K562 (cell line): ENCODE measurements around the gene TMPRSS9. TPM values are rescaled to one million over a fixed set of nuclear protein-coding genes. Genes with fewer than 3 reads are reported as not detected.

ENCODE experiments used
- ATAC-seq: fragments of 200-7000 bp; cut with Tn5 transposase; 3 replicates; pipeline ENCODE4 v1.9.1; 2020; ENCODE audit warnings: moderate library complexity
- BruUV-seq: library from RNA; stranded (reverse); fragments of 400-500 nt; replicated peaks from 2 replicates; lab custom pipeline; 2021; lab: Mats Ljungman, UMichigan
- CTCF ChIA-PET: fragments of 300-600 bp; formaldehyde crosslinking; extraction: SDS; loops from one replicate; lab custom pipeline; 2021; ENCODE audit warnings: low intra/inter-chr PET ratio; lab: Yijun Ruan, JAX
- POLR2A ChIA-PET: fragments of 300-600, 350-650 bp; sonication (Branson Sonifier 250); formaldehyde crosslinking; extraction: SDS; loops from one replicate; lab custom pipeline; 2021; ENCODE audit warnings: antibody characterized with exemption, inconsistent platforms; lab: Yijun Ruan, JAX
- DNase-seq, 4 experiments: peaks; one replicate each; pipeline versions ENCODE4 v3.0.0 to v3.0.0-alpha.2; 2011 to 2018; ENCODE audit warnings: low spot score in 3 of 4, mixed read lengths in 3 of 4; ENCODE audit errors: extremely low read depth in 1 of 4
- FAIRE-seq: peaks from 2 replicates; lab custom pipeline; 2011; peaks lifted over from hg19 to GRCh38; lab: Jason Lieb, UNC
- H2AFZ ChIP-seq: 2 replicates; pipeline ENCODE4 v1.6.0; 2011; ENCODE audit warnings: low read depth, low read length, control low read depth, inconsistent platforms
- H3K27ac ChIP-seq: fragments of 200-600 bp; 3 replicates; pipeline ENCODE4 v1.8.0; 2011; ENCODE audit warnings: low read depth, mild to moderate bottlenecking, control low read depth, inconsistent platforms, low read length, moderate library complexity, mixed read lengths; ENCODE audit errors: extremely low read depth
- H3K27me3 ChIP-seq, 2 experiments: fragments of 300-600 bp in 1 of 2; 2 replicates in 1 of 2; 3 replicates in 1 of 2; pipeline versions ENCODE4 v1.6.0 to v1.8.0; 2011; ENCODE audit warnings: inconsistent platforms in 2 of 2, low read length in 2 of 2, mild to moderate bottlenecking in 1 of 2, mixed read lengths in 1 of 2, moderate library complexity in 1 of 2; ENCODE audit not compliant: control insufficient read depth in 2 of 2, insufficient read depth in 2 of 2
- H3K36me3 ChIP-seq: fragments of 300-600 bp; 3 replicates; pipeline ENCODE4 v1.8.0; 2011; ENCODE audit warnings: mild to moderate bottlenecking, low read length, inconsistent platforms; ENCODE audit not compliant: control insufficient read depth, insufficient read depth
- H3K4me1 ChIP-seq, 2 experiments: fragments of 200-600 bp in 1 of 2; replicated peaks in 1 of 2; 2 replicates in 1 of 2; 3 replicates in 1 of 2; pipeline versions ENCODE4 v1.5.1 to v1.8.0; 2011; ENCODE audit warnings: inconsistent platforms in 2 of 2, low read length in 2 of 2, mild to moderate bottlenecking in 1 of 2, mixed read lengths in 1 of 2, moderate library complexity in 1 of 2; ENCODE audit not compliant: control insufficient read depth in 2 of 2, insufficient read depth in 2 of 2
- H3K4me2 ChIP-seq: 2 replicates; pipeline ENCODE4 v1.6.1; 2011; ENCODE audit warnings: low read length, control low read depth, inconsistent platforms, mixed read lengths; ENCODE audit not compliant: insufficient read depth
- H3K4me3 ChIP-seq: fragments of 200-600 bp; sonication (generic), shearing (Covaris generic); 2 replicates; pipeline ENCODE4 v1.5.1; 2016; ENCODE audit warnings: control low read depth, inconsistent platforms
- H3K79me2 ChIP-seq: fragments of 200-600 bp; 3 replicates; pipeline ENCODE4 v1.8.0; 2011; ENCODE audit warnings: low read length, inconsistent platforms; ENCODE audit not compliant: control insufficient read depth, insufficient read depth
- H3K9ac ChIP-seq, 2 experiments: 2 replicates each; pipeline versions ENCODE4 v1.6.0 to v1.6.1; 2011; ENCODE audit warnings: low read depth in 2 of 2, low read length in 2 of 2, control low read depth in 1 of 2, inconsistent platforms in 1 of 2, mild to moderate bottlenecking in 1 of 2, mixed read lengths in 1 of 2; ENCODE audit not compliant: insufficient read depth in 1 of 2
- H3K9me1 ChIP-seq: one replicate; pipeline ENCODE4 v1.6.0; 2011; ENCODE audit warnings: inconsistent platforms, mild to moderate bottlenecking, low read length, moderate library complexity; ENCODE audit not compliant: control insufficient read depth, insufficient read depth
- H3K9me3 ChIP-seq: replicated peaks from 2 replicates; pipeline ENCODE4 v1.5.1; 2011; ENCODE audit warnings: low read depth, low read length, inconsistent platforms; ENCODE audit not compliant: control insufficient read depth, insufficient read depth
- H4K20me1 ChIP-seq: replicated peaks from 2 replicates; pipeline ENCODE4 v1.6.1; 2011; ENCODE audit warnings: low read length, inconsistent platforms, mixed read lengths; ENCODE audit not compliant: control insufficient read depth, insufficient read depth
- IFI16 ChIP-seq: fragments of 250-450 bp; sonication (Bioruptor Pico); IDR thresholded peaks from 2 replicates; pipeline ENCODE4 v2.1.2; 2022; ENCODE audit warnings: mild to moderate bottlenecking, inconsistent platforms
- whole genome bisulfite sequencing: fragments of 100-300 bp; shearing (Covaris generic); methylation state at CpG from one replicate; pipeline ENCODE4 v1.1.6; 2016; ENCODE audit warnings: low coverage, mixed read lengths; ENCODE audit not compliant: insufficient coverage; ENCODE audit errors: missing lambda C conversion rate; 5-methylcytosine and 5-hydroxymethylcytosine counted together
- in situ Hi-C: fragments of 300-500 bp; cut with MboI; formaldehyde crosslinking; loops from 4 replicates; pipeline ENCODE4 v1.15.0; 2018; ENCODE audit warnings: inconsistent platforms, mixed read lengths
- intact Hi-C: fragments of 100-400 bp; cut with micrococcal nuclease; formaldehyde crosslinking; loops from 2 replicates; pipeline ENCODE4 v1.14.2; 2022
- polyA plus RNA-seq, 8 experiments: library from polyadenylated mRNA; depleted of rRNA in 4 of 8; stranded (reverse) in 5 of 8; unstranded in 3 of 8; fragments of >200 nt; fragmentation: Nextera tagmentation in 2 of 8; fragmentation: Illumina TruSeq in 1 of 8; extraction: Ambion mirVana in 2 of 8; extraction: Trizol in 1 of 8; gene quantifications; 2 replicates each; pipeline versions ENCODE4 v1.2.1 to v1.2.3, GENCODE V29; 2011 to 2014; ENCODE audit warnings: inconsistent platforms in 1 of 8, missing spikeins in 1 of 8
- total RNA-seq, 7 experiments: library from RNA; depleted of rRNA in 6 of 7; stranded (reverse); fragments of >200 nt in 6 of 7; fragmentation: Illumina TruSeq in 2 of 7; extraction: Trizol in 2 of 7; gene quantifications; 2 replicates each; pipeline versions ENCODE4 v1.2.1 to v1.2.3, GENCODE V29; 2011 to 2021; ENCODE audit warnings: low replicate concordance in 1 of 7
- TF ChIP-seq, protein P1 (sequence below): sonication (generic); formaldehyde crosslinking; IDR thresholded peaks from 2 replicates; pipeline ENCODE4 v1.8.1; 2023; ENCODE audit warnings: mild to moderate bottlenecking, missing genetic modification reagents

Gene TMPRSS9
- total and polyA plus RNA-seq, 9 of the 15 experiments (the other 6 are each of a cell fraction or from before 2014, with no cell fraction given), result 0.01 to 0.03 TPM; not detected in 7

DNA sequence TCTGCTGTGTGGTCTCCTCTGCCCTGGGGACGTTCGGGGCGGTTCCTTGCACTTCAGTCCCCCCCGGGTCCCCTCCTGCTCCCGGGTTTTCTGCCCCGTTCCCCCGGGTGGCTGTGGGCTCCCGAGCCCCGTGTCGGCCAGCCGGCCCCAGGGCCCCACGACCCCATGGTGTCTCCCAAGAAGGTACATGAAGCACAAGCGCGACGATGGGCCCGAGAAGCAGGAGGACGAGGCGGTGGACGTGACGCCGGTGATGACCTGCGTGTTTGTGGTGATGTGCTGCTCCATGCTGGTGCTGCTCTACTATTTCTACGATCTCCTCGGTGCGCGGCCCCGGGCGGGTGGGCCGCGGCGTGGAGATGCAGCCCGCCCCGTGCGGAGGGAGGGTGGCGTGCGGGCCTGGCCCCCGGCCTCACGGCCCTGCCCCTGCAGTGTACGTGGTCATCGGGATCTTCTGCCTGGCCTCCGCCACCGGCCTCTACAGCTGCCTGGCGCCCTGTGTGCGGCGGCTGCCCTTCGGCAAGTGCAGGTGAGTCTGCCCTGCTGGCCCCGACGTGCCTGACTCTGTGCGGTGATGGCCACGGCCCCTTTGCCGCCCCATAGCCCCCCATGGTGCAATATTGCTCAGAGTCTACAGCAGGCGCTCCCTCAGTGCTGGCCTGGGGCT lies 20.3 kb upstream of the TMPRSS9 start:
- in situ Hi-C loops, result no loop called here

More for the DNA sequence above, 20.3 kb upstream of the TMPRSS9 start:
- FAIRE-seq, result no peak
- Histone ChIP-seq H3K4me1 (peaks cover 5 to 75% of the 10 kb centered on the region in 2 experiments; a peak in 3 of 5 replicates), H3K9me3 (peaks cover 2% of the 10 kb centered on the region), H3K9me1 (no peaks in the 10 kb centered on the region), H3K4me2 (no peak overlapping the region), H3K27ac (no peak overlapping the region), H3K79me2 (peaks cover 24% of the 10 kb centered on the region), H3K4me3 (no peak overlapping the region), H4K20me1 (no peaks in the 10 kb centered on the region), H3K9ac (no peak overlapping the region), H3K27me3 (no peaks in the 10 kb centered on the region), H3K36me3 (peaks cover 43% of the 10 kb centered on the region; the same call in 2 of the 3 replicates), H2AFZ (no peak overlapping the region)
- CTCF ChIA-PET, result no interaction called here
- no peak for DNase-seq
- POLR2A ChIA-PET, result no interaction called here
- intact Hi-C loops, result no loop called here
- WGBS, result 94% methylated on average over 6 of the region's 52 CpGs
- ATAC-seq, result no peak
- TF ChIP-seq IFI16 (CRISPR knock-in tag), result no peak
- TF ChIP-seq, protein P1, sequence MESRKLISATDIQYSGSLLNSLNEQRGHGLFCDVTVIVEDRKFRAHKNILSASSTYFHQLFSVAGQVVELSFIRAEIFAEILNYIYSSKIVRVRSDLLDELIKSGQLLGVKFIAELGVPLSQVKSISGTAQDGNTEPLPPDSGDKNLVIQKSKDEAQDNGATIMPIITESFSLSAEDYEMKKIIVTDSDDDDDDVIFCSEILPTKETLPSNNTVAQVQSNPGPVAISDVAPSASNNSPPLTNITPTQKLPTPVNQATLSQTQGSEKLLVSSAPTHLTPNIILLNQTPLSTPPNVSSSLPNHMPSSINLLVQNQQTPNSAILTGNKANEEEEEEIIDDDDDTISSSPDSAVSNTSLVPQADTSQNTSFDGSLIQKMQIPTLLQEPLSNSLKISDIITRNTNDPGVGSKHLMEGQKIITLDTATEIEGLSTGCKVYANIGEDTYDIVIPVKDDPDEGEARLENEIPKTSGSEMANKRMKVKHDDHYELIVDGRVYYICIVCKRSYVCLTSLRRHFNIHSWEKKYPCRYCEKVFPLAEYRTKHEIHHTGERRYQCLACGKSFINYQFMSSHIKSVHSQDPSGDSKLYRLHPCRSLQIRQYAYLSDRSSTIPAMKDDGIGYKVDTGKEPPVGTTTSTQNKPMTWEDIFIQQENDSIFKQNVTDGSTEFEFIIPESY (CRISPR knock-in tag), result peak; percentile 58
- no TSS peak for BruUV-seq
